ENCODE measurements around the gene TEF. TPM values are rescaled to one million over a fixed set of nuclear protein-coding genes. Genes with fewer than 3 reads are reported as not detected.

Gene TEF
- total and polyA plus RNA-seq, 2 experiments from 2014 or later, result 2.3 to 7.2 TPM

GRCh38 chr22:41435560-41435959 lies 53.8 kb downstream of the TEF start:
- no peak overlapping the region for H3K4me3 Mint-ChIP-seq
- H3K27ac ChIP-seq (ENCODE audit: low read depth), result no peak overlapping the region
- H3F3A ChIP-seq (replicated peaks; ENCODE audit: low read depth), result peaks cover 27% of the 10 kb centered on the region; the same call in 1 of the 2 replicates
- peaks cover 40% of the 10 kb centered on the region for H4K20me1 ChIP-seq (replicated peaks; ENCODE audit: insufficient read depth)
- H3K4me1 ChIP-seq (ENCODE audit: insufficient read depth), result no peaks in the 10 kb centered on the region
- ATAC-seq (no peak), DNase-seq (ENCODE audit: low spot score) (no peak)
- H3K4me2 ChIP-seq, result no peak overlapping the region
- no peak for TF ChIP-seq ZNF114 (CRISPR knock-in tag; IDR thresholded peaks at IDR 0.05)
- no peak for TF ChIP-seq CREB1 (CRISPR knock-in tag; IDR thresholded peaks at IDR 0.05; ENCODE audit: low read depth)
- no peak for TF ChIP-seq CTCF (conservative IDR thresholded peaks at IDR 0.05; ENCODE audit: low read depth in 2 of 2)
- no peak for TF ChIP-seq POLR2AphosphoS5 (IDR thresholded peaks at IDR 0.05; ENCODE audit: low read depth)
- no peak for TF ChIP-seq NANOG (IDR thresholded peaks at IDR 0.05; ENCODE audit: borderline replicate concordance)
- no peak for TF ChIP-seq EZH2phosphoT487 (IDR thresholded peaks at IDR 0.05; ENCODE audit: unreplicated experiment)
- no peak for TF ChIP-seq ZNF331 (CRISPR knock-in tag; IDR thresholded peaks at IDR 0.05; ENCODE audit: low read depth)
- no peak for TF ChIP-seq STAT1 (IDR thresholded peaks at IDR 0.05; ENCODE audit: unreplicated experiment)
- H3K36me3 Mint-ChIP-seq (ENCODE audit: low read depth), result peaks cover 53% of the 10 kb centered on the region
- H3K9me2 ChIP-seq (ENCODE audit: insufficient read depth), result no peaks in the 10 kb centered on the region
- no peak overlapping the region for H3K4me3 ChIP-seq
- peaks cover 56% of the 10 kb centered on the region for H3K79me2 ChIP-seq (replicated peaks; ENCODE audit: insufficient read depth)
- no peaks in the 10 kb centered on the region; the same call in 2 of the 3 replicates for H3K9me3 Mint-ChIP-seq
- H3K36me3 ChIP-seq (ENCODE audit: insufficient read depth), result peaks cover 24% of the 10 kb centered on the region
- H3K27me3 ChIP-seq (ENCODE audit: insufficient read depth), result no peaks in the 10 kb centered on the region
- no peaks in the 10 kb centered on the region; the same call in 2 of the 3 replicates for H3K4me1 Mint-ChIP-seq
- peaks cover 3% of the 10 kb centered on the region for H3K27me3 Mint-ChIP-seq (ENCODE audit: insufficient read depth, low read depth, poor library complexity)
- H2AFZ ChIP-seq, result no peak overlapping the region
- H3K27ac Mint-ChIP-seq, result no peak overlapping the region

DNA sequence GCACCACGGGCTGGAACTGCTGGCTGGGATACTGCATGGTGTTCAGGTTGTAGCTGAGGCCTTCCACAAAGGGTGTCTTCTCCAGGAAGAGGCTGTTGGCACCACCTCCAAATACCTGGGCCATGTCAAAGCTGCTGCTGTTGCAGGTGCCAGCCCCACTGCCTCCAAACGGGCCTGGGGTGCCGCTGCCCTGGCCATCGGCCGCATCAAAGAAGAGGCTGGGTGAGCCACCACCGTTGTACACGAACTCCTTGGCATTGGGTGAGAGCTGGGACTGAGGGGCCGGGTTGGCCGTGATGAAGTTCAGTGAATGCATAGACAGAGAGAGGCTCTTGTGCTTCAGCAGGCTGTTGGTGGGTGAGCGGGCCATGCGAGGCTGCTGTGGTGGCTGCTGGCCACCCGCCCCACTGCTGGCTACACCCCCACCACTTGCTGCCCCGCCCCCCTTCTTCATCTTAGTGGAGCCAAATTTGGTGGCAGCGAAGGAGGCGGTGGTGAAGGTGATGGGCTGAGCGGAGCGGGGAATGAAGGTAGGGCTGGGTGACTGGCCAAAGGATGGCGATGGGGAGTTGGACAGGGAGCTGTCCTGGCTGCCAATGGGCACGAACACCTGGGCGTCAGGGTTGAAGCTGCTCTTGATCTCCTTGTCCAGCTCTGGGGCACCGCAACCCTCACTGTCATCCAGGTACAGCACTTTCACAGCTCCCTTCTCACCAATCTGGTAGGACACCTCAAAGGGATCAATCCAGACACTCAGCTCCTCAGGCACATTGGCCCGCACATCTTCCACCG lies 54.8 kb downstream of the TEF start:
- Mint-ChIP-seq H3K27me3 (ENCODE audit: insufficient read depth, low read depth, poor library complexity) (no peaks in the 10 kb centered on the region), H3K4me3 (no peak overlapping the region), H3K27ac (no peak overlapping the region), H3K4me1 (no peaks in the 10 kb centered on the region; the same call in 2 of the 3 replicates), H3K36me3 (ENCODE audit: low read depth) (peaks cover 52% of the 10 kb centered on the region), H3K9me3 (no peaks in the 10 kb centered on the region; the same call in 2 of the 3 replicates)
- DNase-seq (ENCODE audit: low spot score), result no peak
- H3K9me2 ChIP-seq (ENCODE audit: insufficient read depth), result no peaks in the 10 kb centered on the region
- no peak overlapping the region for H3K27ac ChIP-seq (ENCODE audit: low read depth)
- no peak overlapping the region for H3K4me3 ChIP-seq
- H3K36me3 ChIP-seq (ENCODE audit: insufficient read depth), result peaks cover 29% of the 10 kb centered on the region
- ATAC-seq, result no peak
- TF ChIP-seq ZNF462 (CRISPR knock-in tag; IDR thresholded peaks at IDR 0.05) (no peak), NANOG (IDR thresholded peaks at IDR 0.05; ENCODE audit: borderline replicate concordance) (no peak), CTCF (conservative IDR thresholded peaks at IDR 0.05; ENCODE audit: low read depth in 2 of 2) (no peak), ZNF331 (CRISPR knock-in tag; IDR thresholded peaks at IDR 0.05; ENCODE audit: low read depth) (no peak), CREB1 (CRISPR knock-in tag; IDR thresholded peaks at IDR 0.05; ENCODE audit: low read depth) (no peak)
- peaks cover 30% of the 10 kb centered on the region; the same call in 1 of the 2 replicates for H3F3A ChIP-seq (replicated peaks; ENCODE audit: low read depth)
- H3K27me3 ChIP-seq (ENCODE audit: insufficient read depth), result no peaks in the 10 kb centered on the region
- peaks cover 48% of the 10 kb centered on the region for H4K20me1 ChIP-seq (replicated peaks; ENCODE audit: insufficient read depth)
- H3K4me1 ChIP-seq (ENCODE audit: insufficient read depth), result no peaks in the 10 kb centered on the region
- no peak overlapping the region for H3K4me2 ChIP-seq
- H3K79me2 ChIP-seq (replicated peaks; ENCODE audit: insufficient read depth), result peaks cover 65% of the 10 kb centered on the region
- no peak overlapping the region for H2AFZ ChIP-seq
